AG10803 (cell line): ENCODE results near the gene CCDC33.

ENCODE experiments used
- DNase-seq: peaks from one replicate; pipeline ENCODE4 v3.0.0; 2010; ENCODE audit warnings: low read depth
- H3K4me3 ChIP-seq: 2 replicates; pipeline ENCODE4 v1.5.1; 2011; ENCODE audit warnings: mild to moderate bottlenecking, low read length, control low read depth
- TF ChIP-seq, protein P1 (sequence below): conservative IDR thresholded peaks from 2 replicates; pipeline ENCODE4 v1.5.1; 2011; ENCODE audit warnings: mild to moderate bottlenecking, low read length, control low read depth, inconsistent platforms

CCDC33 gene

GRCh38 chr15:74335396-74335795 lies 99.3 kb downstream of the CCDC33 start:
- H3K4me3 ChIP-seq, result no peak overlapping the region
- TF ChIP-seq, protein P1, sequence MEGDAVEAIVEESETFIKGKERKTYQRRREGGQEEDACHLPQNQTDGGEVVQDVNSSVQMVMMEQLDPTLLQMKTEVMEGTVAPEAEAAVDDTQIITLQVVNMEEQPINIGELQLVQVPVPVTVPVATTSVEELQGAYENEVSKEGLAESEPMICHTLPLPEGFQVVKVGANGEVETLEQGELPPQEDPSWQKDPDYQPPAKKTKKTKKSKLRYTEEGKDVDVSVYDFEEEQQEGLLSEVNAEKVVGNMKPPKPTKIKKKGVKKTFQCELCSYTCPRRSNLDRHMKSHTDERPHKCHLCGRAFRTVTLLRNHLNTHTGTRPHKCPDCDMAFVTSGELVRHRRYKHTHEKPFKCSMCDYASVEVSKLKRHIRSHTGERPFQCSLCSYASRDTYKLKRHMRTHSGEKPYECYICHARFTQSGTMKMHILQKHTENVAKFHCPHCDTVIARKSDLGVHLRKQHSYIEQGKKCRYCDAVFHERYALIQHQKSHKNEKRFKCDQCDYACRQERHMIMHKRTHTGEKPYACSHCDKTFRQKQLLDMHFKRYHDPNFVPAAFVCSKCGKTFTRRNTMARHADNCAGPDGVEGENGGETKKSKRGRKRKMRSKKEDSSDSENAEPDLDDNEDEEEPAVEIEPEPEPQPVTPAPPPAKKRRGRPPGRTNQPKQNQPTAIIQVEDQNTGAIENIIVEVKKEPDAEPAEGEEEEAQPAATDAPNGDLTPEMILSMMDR, result no peak
- no peak for DNase-seq

- DNase-seq, result no peak
- no peak overlapping the region for H3K4me3 ChIP-seq
- TF ChIP-seq, protein P1, result no peak; the same call in 1 of the 2 replicates
Observed at GRCh38 chr15:74336061-74337005, 100.2 kb downstream of the CCDC33 start.

GRCh38 chr15:74337146-74337545 lies 101.0 kb downstream of the CCDC33 start:
- no peak for DNase-seq
- H3K4me3 ChIP-seq, result no peak overlapping the region
- TF ChIP-seq, protein P1, result no peak

- no peak overlapping the region for H3K4me3 ChIP-seq
- DNase-seq, result no peak
- TF ChIP-seq, protein P1, result no peak
Observed at GRCh38 chr15:74337607-74338211, 101.6 kb downstream of the CCDC33 start.

DNA sequence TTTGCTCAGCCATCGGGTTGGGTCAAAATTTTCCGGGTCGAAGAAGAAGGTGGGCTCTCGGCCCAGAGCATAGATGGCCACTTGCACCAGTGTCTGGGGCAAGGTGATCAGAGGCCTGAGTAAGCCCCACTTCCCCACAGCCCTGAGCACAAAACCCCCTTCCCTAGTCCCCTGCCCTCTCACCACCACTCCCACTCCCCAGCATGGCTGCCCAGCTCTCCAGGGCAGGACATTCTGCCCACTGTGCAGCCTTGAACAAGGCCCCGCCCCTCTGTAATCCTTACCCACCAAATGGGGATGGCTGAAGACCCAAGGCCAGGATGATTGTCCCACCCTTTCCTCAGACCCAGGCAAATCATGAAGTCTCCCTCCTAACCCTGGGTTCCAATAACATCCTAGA lies 102.5 kb downstream of the CCDC33 start:
- TF ChIP-seq, protein P1, result no peak
- DNase-seq, result no peak
- H3K4me3 ChIP-seq, result no peak overlapping the region

DNA sequence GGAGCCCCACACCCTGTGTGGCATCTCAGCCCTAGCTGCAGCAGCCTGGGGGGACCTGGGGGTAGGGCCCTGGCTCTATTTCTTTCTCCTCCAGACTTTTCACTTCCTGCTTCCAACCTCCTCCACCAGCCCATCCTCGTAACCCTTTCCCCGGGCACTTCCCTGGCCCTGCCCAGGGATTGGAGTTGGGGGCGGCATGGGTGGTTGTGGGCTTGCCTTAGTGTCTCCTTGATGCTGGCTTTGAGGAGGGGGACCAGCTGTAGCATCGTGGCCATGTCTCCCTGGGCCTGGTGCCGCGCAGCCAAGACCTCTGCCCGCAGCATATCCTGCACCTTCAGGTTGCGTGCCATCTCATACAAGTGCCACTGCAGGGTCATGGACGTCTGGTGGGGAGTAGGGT lies 103.2 kb downstream of the CCDC33 start:
- H3K4me3 ChIP-seq, result no peak overlapping the region
- no peak for DNase-seq
- TF ChIP-seq, protein P1, result no peak
